HepG2 (cell line): Measurements from ENCODE around the gene CCNF. TPM values are rescaled to one million over a fixed set of nuclear protein-coding genes. Genes with fewer than 3 reads are reported as not detected.

Source experiments
- ATAC-seq: fragments of 200-7000 bp; cut with Tn5 transposase; 3 replicates; pipeline ENCODE4 v1.9.1; 2020; ENCODE audit warnings: mild to moderate bottlenecking, moderate library complexity
- BruUV-seq: library from RNA; stranded (reverse); fragments of 400-500 nt; replicated peaks from 2 replicates; lab custom pipeline; 2021; lab: Mats Ljungman, UMichigan
- CTCF ChIA-PET: fragments of 300-600 bp; formaldehyde crosslinking; extraction: SDS; loops from one replicate; lab custom pipeline; 2021; ENCODE audit warnings: low total read pairs, inconsistent platforms, low intra/inter-chr PET ratio; lab: Yijun Ruan, JAX
- POLR2A ChIA-PET: fragments of 350-600 bp; sonication (Branson Sonifier 250); formaldehyde crosslinking; loops from one replicate; lab custom pipeline; 2020; ENCODE audit warnings: antibody characterized with exemption, inconsistent platforms; lab: Yijun Ruan, JAX
- DNase-seq: peaks from one replicate; pipeline ENCODE4 v3.0.0-alpha.2; 2015; ENCODE audit warnings: low spot score
- FAIRE-seq: peaks from 3 replicates; lab custom pipeline; 2011; peaks lifted over from hg19 to GRCh38; lab: Jason Lieb, UNC
- H2AFZ ChIP-seq: one replicate; pipeline ENCODE4 v1.6.1; 2011; ENCODE audit warnings: low read length, inconsistent platforms
- H3K27ac ChIP-seq: fragments of 300-600 bp; 3 replicates; pipeline ENCODE4 v1.8.0; 2011; ENCODE audit warnings: mixed run types, mild to moderate bottlenecking, mixed read lengths, low read length, inconsistent platforms; ENCODE audit not compliant: insufficient read depth; ENCODE audit errors: extremely low read length
- H3K27me3 ChIP-seq, 2 experiments: fragments of 200-600 bp in 1 of 2; 2 replicates in 1 of 2; 3 replicates in 1 of 2; pipeline versions ENCODE4 v1.6.0 to v1.8.0; 2011; ENCODE audit warnings: low read length in 2 of 2, mild to moderate bottlenecking in 2 of 2, moderate library complexity in 2 of 2, inconsistent platforms in 1 of 2; ENCODE audit not compliant: insufficient read depth in 2 of 2, control insufficient read depth in 1 of 2
- H3K36me3 ChIP-seq, 2 experiments: fragments of 200-600 bp in 1 of 2; replicated peaks in 1 of 2; 2 replicates in 1 of 2; 3 replicates in 1 of 2; pipeline versions ENCODE4 v1.5.1 to v1.8.0; 2011; ENCODE audit warnings: low read length in 2 of 2, inconsistent platforms in 1 of 2; ENCODE audit not compliant: insufficient read depth in 2 of 2, control insufficient read depth in 1 of 2
- H3K4me1 ChIP-seq: 2 replicates; pipeline ENCODE4 v1.5.1; 2012; ENCODE audit warnings: low read length, inconsistent platforms; ENCODE audit not compliant: insufficient read depth
- H3K4me2 ChIP-seq: 2 replicates; pipeline ENCODE4 v1.6.0; 2011; ENCODE audit warnings: low read depth, low read length, inconsistent platforms
- H3K4me3 ChIP-seq, 3 experiments: fragments of 200-600 bp in 1 of 3; sonication (generic), shearing (Covaris generic) in 1 of 3; replicated peaks in 1 of 3; 2 replicates each; pipeline ENCODE4 v1.5.1; 2011 to 2016; ENCODE audit warnings: low read length in 3 of 3, inconsistent platforms in 2 of 3, low read depth in 2 of 3, mild to moderate bottlenecking in 2 of 3, control low read depth in 1 of 3, mixed read lengths in 1 of 3; ENCODE audit not compliant: insufficient read depth in 1 of 3
- H3K79me2 ChIP-seq: one replicate; pipeline ENCODE4 v1.6.1; 2011; ENCODE audit warnings: low read length, inconsistent platforms; ENCODE audit not compliant: insufficient read depth
- H3K9ac ChIP-seq: 2 replicates; pipeline ENCODE4 v1.6.0; 2011; ENCODE audit warnings: mild to moderate bottlenecking, low read depth, low read length, inconsistent platforms; ENCODE audit not compliant: insufficient read depth
- H3K9me3 ChIP-seq: 2 replicates; pipeline ENCODE4 v1.5.1; 2012; ENCODE audit warnings: mild to moderate bottlenecking, low read length
- H4K20me1 ChIP-seq: 2 replicates; pipeline ENCODE4 v1.6.0; 2011; ENCODE audit warnings: inconsistent platforms, mild to moderate bottlenecking, low read length, moderate library complexity; ENCODE audit not compliant: insufficient read depth
- BHLHE40 ChIP-seq: IDR thresholded peaks from 2 replicates; pipeline ENCODE4 v1.6.1; 2011; ENCODE audit warnings: low read length, improper control_type of control experiment
- FOXJ3 ChIP-seq: sonication (generic); formaldehyde crosslinking; IDR thresholded peaks from 2 replicates; pipeline ENCODE4 v1.4.0; 2020; ENCODE audit warnings: missing genetic modification reagents, mild to moderate bottlenecking, borderline replicate concordance
- GABPB1 ChIP-seq: IDR thresholded peaks from 2 replicates; pipeline ENCODE4 v1.6.1; 2016; ENCODE audit warnings: mild to moderate bottlenecking, missing genetic modification reagents, moderate library complexity, missing compliant biosample characterization
- HDAC1 ChIP-seq: sonication (generic); formaldehyde crosslinking; IDR thresholded peaks from 2 replicates; pipeline ENCODE4 v1.5.1; 2020; ENCODE audit warnings: mild to moderate bottlenecking, missing genetic modification reagents
- HNF4G ChIP-seq, 2 experiments: sonication (generic) in 1 of 2; formaldehyde crosslinking in 1 of 2; IDR thresholded peaks; 2 replicates each; pipeline versions ENCODE4 v1.4.0 to v1.6.1; 2011 to 2020; ENCODE audit warnings: borderline replicate concordance in 2 of 2, low read depth in 2 of 2, mild to moderate bottlenecking in 2 of 2, low read length in 1 of 2, missing genetic modification reagents in 1 of 2, moderate library complexity in 1 of 2
- MTERF4 ChIP-seq: sonication (generic); formaldehyde crosslinking; IDR thresholded peaks from 2 replicates; pipeline ENCODE4 v1.8.0; 2023; ENCODE audit warnings: mild to moderate bottlenecking, missing genetic modification reagents
- MZF1 ChIP-seq: sonication (generic); formaldehyde crosslinking; IDR thresholded peaks from 2 replicates; pipeline ENCODE4 v1.8.1; 2023; ENCODE audit warnings: mild to moderate bottlenecking, missing genetic modification reagents, borderline replicate concordance
- NCOA1 ChIP-seq: sonication (generic); formaldehyde crosslinking; IDR thresholded peaks from 2 replicates; pipeline ENCODE4 v1.9.0; 2021; ENCODE audit warnings: missing genetic modification reagents
- PHF21A ChIP-seq: sonication (generic); formaldehyde crosslinking; IDR thresholded peaks from 2 replicates; pipeline ENCODE4 v1.5.0; 2020; ENCODE audit warnings: mild to moderate bottlenecking, missing genetic modification reagents
- POLR2A ChIP-seq, 2 experiments: IDR thresholded peaks; 2 replicates each; pipeline ENCODE4 v1.6.1; 2011; ENCODE audit warnings: low read depth in 2 of 2, low read length in 2 of 2, mild to moderate bottlenecking in 1 of 2, moderate library complexity in 1 of 2; ENCODE audit not compliant: insufficient read depth in 1 of 2
- POLR2G ChIP-seq: fragments of 200-400 bp; formaldehyde crosslinking; IDR thresholded peaks from 2 replicates; pipeline ENCODE4 v1.6.1; 2018; ENCODE audit warnings: mild to moderate bottlenecking, low read depth, low read length, moderate library complexity
- RBFOX2 ChIP-seq: fragments of 200-400 bp; formaldehyde crosslinking; IDR thresholded peaks from 2 replicates; pipeline ENCODE4 v1.6.1; 2017; ENCODE audit warnings: low read depth, mild to moderate bottlenecking, low read length
- SIN3A ChIP-seq: IDR thresholded peaks from 2 replicates; pipeline ENCODE4 v1.6.1; 2011; ENCODE audit warnings: low read depth, mild to moderate bottlenecking, control low read depth, low read length, borderline replicate concordance
- ZBTB2 ChIP-seq: sonication (generic); formaldehyde crosslinking; IDR thresholded peaks from 2 replicates; pipeline ENCODE4 v1.8.0; 2022; ENCODE audit warnings: low read depth, missing genetic modification reagents
- ZFP82 ChIP-seq: sonication (generic); formaldehyde crosslinking; IDR thresholded peaks from 2 replicates; pipeline ENCODE4 v1.5.1; 2020; ENCODE audit warnings: mild to moderate bottlenecking, missing genetic modification reagents, borderline replicate concordance
- ZFX ChIP-seq: sonication (generic); formaldehyde crosslinking; IDR thresholded peaks from 2 replicates; pipeline ENCODE4 v1.4.0; 2020; ENCODE audit warnings: mild to moderate bottlenecking, low read depth, missing genetic modification reagents, moderate library complexity
- ZFY ChIP-seq: sonication (generic); formaldehyde crosslinking; IDR thresholded peaks from 2 replicates; pipeline ENCODE4 v1.4.0; 2020; ENCODE audit warnings: missing genetic modification reagents
- ZNF574 ChIP-seq: sonication (generic); formaldehyde crosslinking; IDR thresholded peaks from 2 replicates; pipeline ENCODE4 v1.4.0; 2020; ENCODE audit warnings: missing genetic modification reagents
- ZNF841 ChIP-seq: sonication (generic); formaldehyde crosslinking; IDR thresholded peaks from 2 replicates; pipeline ENCODE4 v1.8.1; 2023; ENCODE audit warnings: missing genetic modification reagents, borderline replicate concordance
- WGBS: methylation state at CpG from one replicate; pipeline ENCODE4 v1.1.6; 2017; ENCODE audit warnings: low lambda C conversion rate; 5-methylcytosine and 5-hydroxymethylcytosine counted together
- in situ Hi-C: cut with HindIII; loops from 2 replicates; pipeline ENCODE4 v1.10.0; 2017; ENCODE audit warnings: low pct_unique_long_range_greater_than_20kb; ENCODE audit not compliant: extremely low pct_ligation_motif_present
- intact Hi-C: fragments of 100-400 bp; cut with micrococcal nuclease; formaldehyde crosslinking; loops from one replicate; pipeline ENCODE4 v1.10.0; 2022; ENCODE audit not compliant: unreplicated experiment
- polyA plus RNA-seq, 8 experiments: library from polyadenylated mRNA; depleted of rRNA in 3 of 8; stranded (reverse) in 7 of 8; unstranded in 1 of 8; fragments of >200 nt; fragmentation: Illumina TruSeq in 4 of 8; extraction: Trizol in 4 of 8; gene quantifications; 2 replicates each; pipeline versions ENCODE4 v1.2.1 to v1.2.3, GENCODE V29; 2011 to 2016; ENCODE audit warnings: low read depth in 4 of 8, missing spikeins in 1 of 8, mixed read lengths in 1 of 8; ENCODE audit not compliant: insufficient read depth in 1 of 8
- total RNA-seq, 5 experiments: library from RNA; depleted of rRNA; stranded (reverse); fragments of >200 nt; fragmentation: Illumina TruSeq; extraction: Trizol; gene quantifications; 2 replicates each; pipeline ENCODE4 v1.2.3, GENCODE V29; 2016; ENCODE audit warnings: low read depth in 1 of 5

Gene CCNF
- total and polyA plus RNA-seq, 2 of the 13 experiments (the other 11 are each of a cell fraction or from before 2014, with no cell fraction given), result 6.4 to 22.8 TPM

GRCh38 chr16:2474877-2475412 lies 45.7 kb downstream of the CCNF start, which contains the start of gene TBC1D24:
Gene TBC1D24 (plus strand): TSS chr16:2475127. CDS start chr16:2496149, 21,022 bp downstream.
- H3K36me3 ChIP-seq, result peaks cover 2 to 5% of the 10 kb centered on the region in 2 experiments; a peak in 1 of 5 replicates
- peak within 1 kb of the TSS; percentile 75 for H3K9ac ChIP-seq
- POLR2A ChIA-PET, result interaction anchor here (0.5 to 1.6 kb wide), 6 partner anchors 10 to 60 kb away, joined by 3 to 6 read pairs (median 4); partner anchors contain the start of genes AMDHD2 and TEDC2
- CTCF ChIA-PET, result interaction anchor here (1.4 kb wide), 1 partner anchor 26 kb away, joined by 3 read pairs; no protein-coding TSS in a partner anchor
- WGBS, result 0% methylated on average over 15 of the region's 77 CpGs
- BruUV-seq, result no TSS peak
- H3K27me3 ChIP-seq, result peaks cover 7 to 9% of the 10 kb centered on the region in 2 experiments
- in situ Hi-C loops (no loop called here), intact Hi-C loops (loop anchor here (1.0 to 5.0 kb wide), 2 partner anchors 43 to 320 kb away; partner anchors contain the start of gene TRAF7)
- DNase-seq (peak; percentile 67), FAIRE-seq (no peak), ATAC-seq (peak; percentile 54)
- H3K27ac ChIP-seq, result peak within 1 kb of the TSS; percentile 58
- TF ChIP-seq HDAC1 (CRISPR knock-in tag), result peak; percentile 16; the same call in 1 of the 2 replicates
- 0 out of 2 replicates have a peak, but pooled peaks have one; percentile 10 for TF ChIP-seq SIN3A
- TF ChIP-seq FOXJ3, result no peak
- TF ChIP-seq ZFX (CRISPR knock-in tag), result 0 out of 2 replicates have a peak, but pooled peaks have one; percentile 10
- TF ChIP-seq RBFOX2, result peak; percentile 30
- no peak for TF ChIP-seq NCOA1 (CRISPR knock-in tag)
- no peak for TF ChIP-seq ZNF841
- peak; percentile 54; the same call in 1 of the 2 replicates for TF ChIP-seq BHLHE40
- TF ChIP-seq ZFP82, result peak; percentile 32; the same call in 1 of the 2 replicates
- peak; percentile 62 for TF ChIP-seq GABPB1 (CRISPR knock-in tag)
- no peak for TF ChIP-seq MTERF4 (CRISPR knock-in tag)
- 0 out of 2 replicates have a peak, but pooled peaks have one; percentile 4 for TF ChIP-seq ZNF574 (CRISPR knock-in tag)
- TF ChIP-seq ZBTB2, result peak; percentile 30; the same call in 1 of the 2 replicates
- TF ChIP-seq HNF4G (IDR thresholded peaks at IDR 0.05; ENCODE audit: borderline replicate concordance, low read depth, low read length), result no peak
- TF ChIP-seq HNF4G (CRISPR knock-in tag; IDR thresholded peaks at IDR 0.05; ENCODE audit: borderline replicate concordance, low read depth), result no peak
- TF ChIP-seq MZF1, result no peak
- peak in 1 of 2 experiments; percentile 50; a peak in 3 of 4 replicates for TF ChIP-seq POLR2A (IDR thresholded peaks at IDR 0.05; ENCODE audit: insufficient read depth in 1 of 2, low read depth in 2 of 2, low read length in 2 of 2)
- TF ChIP-seq PHF21A (CRISPR knock-in tag), result peak; percentile 40; the same call in 1 of the 2 replicates
- peak; percentile 21; the same call in 1 of the 2 replicates for TF ChIP-seq ZFY (CRISPR knock-in tag)
- TF ChIP-seq POLR2G, result peak; percentile 61; the same call in 1 of the 2 replicates
- H2AFZ ChIP-seq, result no peak within 1 kb of the TSS
- H3K4me3 ChIP-seq, result peak within 1 kb of the TSS; percentile 79 to 92 (median 85)
- peaks cover 16% of the 10 kb centered on the region for H4K20me1 ChIP-seq
- no peaks in the 10 kb centered on the region for H3K9me3 ChIP-seq
- peaks cover 19% of the 10 kb centered on the region for H3K79me2 ChIP-seq
- H3K4me2 ChIP-seq, result peak within 1 kb of the TSS; percentile 89
- peaks cover 61% of the 10 kb centered on the region for H3K4me1 ChIP-seq
